ENCODE results near the gene ZNF20.

DNA sequence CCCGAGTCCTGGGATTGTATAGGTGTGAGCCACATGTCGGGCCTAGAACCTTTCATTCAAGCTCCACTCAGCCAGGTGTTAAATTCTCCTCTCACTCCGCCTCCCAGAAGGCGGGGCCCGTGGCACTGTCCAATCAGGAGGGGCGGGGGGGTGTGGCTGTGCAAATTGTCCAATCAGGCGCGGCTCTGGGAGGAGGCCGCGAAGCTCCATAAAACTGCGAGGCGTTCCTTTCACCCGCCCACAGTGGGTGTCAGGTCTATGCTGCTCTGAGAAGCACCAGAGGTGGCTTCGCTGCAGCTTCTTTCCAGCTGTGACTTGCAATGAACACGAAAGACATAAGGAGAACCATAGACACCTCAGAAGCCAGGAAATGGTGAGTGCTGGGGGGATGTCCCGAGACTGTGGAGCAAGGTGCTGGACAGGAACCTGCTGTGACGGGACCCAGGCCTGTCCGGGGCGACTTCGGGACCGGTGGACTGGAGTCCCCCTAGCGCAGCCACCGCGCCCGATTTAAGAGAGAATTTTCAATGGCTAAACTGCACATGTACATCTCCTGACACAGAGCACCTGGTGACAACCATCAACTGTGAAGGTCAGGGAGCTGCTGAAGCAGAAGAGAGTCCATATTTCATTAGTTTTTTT is 19.7 kb upstream of the ZNF20 start:
- TF ChIP-seq EZH2 (IDR thresholded peaks at IDR 0.05; ENCODE audit: insufficient read depth, poor library complexity, severe bottlenecking) (no peak), EZH2phosphoT487 (IDR thresholded peaks at IDR 0.05; ENCODE audit: insufficient read depth, low read depth) (no peak)
